ENCODE results near the gene WTIP.

The WTIP gene

GRCh38 chr19:34490141-34490766, 8.7 kb downstream of the WTIP start:
- no peak overlapping the region for H3K27ac ChIP-seq
- no peaks in the 10 kb centered on the region for H3K9me3 ChIP-seq
- H3K4me1 ChIP-seq (ENCODE audit: control insufficient read depth in 1 of 2, insufficient read depth in 1 of 2, low read depth in 1 of 2, low read length in 1 of 2), result no peaks in the 10 kb centered on the region
- peaks cover 20% of the 10 kb centered on the region for H3K27me3 ChIP-seq
- no peak overlapping the region for H3K4me3 ChIP-seq (ENCODE audit: low read depth in 1 of 2, low read length in 1 of 2)
- H3K36me3 ChIP-seq, result no peaks in the 10 kb centered on the region
- TF ChIP-seq CTCF (IDR thresholded peaks at IDR 0.05), result no peak

- Histone ChIP-seq H3K9me3 (no peaks in the 10 kb centered on the region), H3K36me3 (no peaks in the 10 kb centered on the region), H3K4me1 (ENCODE audit: control insufficient read depth in 1 of 2, insufficient read depth in 1 of 2, low read depth in 1 of 2, low read length in 1 of 2) (no peaks in the 10 kb centered on the region), H3K27ac (no peak overlapping the region), H3K4me3 (ENCODE audit: low read depth in 1 of 2, low read length in 1 of 2) (no peak overlapping the region), H3K27me3 (no peaks in the 10 kb centered on the region)
- TF ChIP-seq CTCF (IDR thresholded peaks at IDR 0.05), result no peak
Observed at GRCh38 chr19:34493038-34493648, 11.6 kb downstream of the WTIP start.

- Histone ChIP-seq H3K4me3 (ENCODE audit: low read depth in 1 of 2, low read length in 1 of 2) (no peak overlapping the region), H3K4me1 (ENCODE audit: control insufficient read depth in 1 of 2, insufficient read depth in 1 of 2, low read depth in 1 of 2, low read length in 1 of 2) (no peaks in the 10 kb centered on the region), H3K27me3 (no peaks in the 10 kb centered on the region), H3K36me3 (no peaks in the 10 kb centered on the region), H3K27ac (no peak overlapping the region), H3K9me3 (no peaks in the 10 kb centered on the region)
- TF ChIP-seq CTCF (IDR thresholded peaks at IDR 0.05), result no peak
Observed at GRCh38 chr19:34493649-34494044, 12.1 kb downstream of the WTIP start.

- H3K36me3 ChIP-seq, result no peaks in the 10 kb centered on the region
- TF ChIP-seq CTCF (IDR thresholded peaks at IDR 0.05), result no peak
Observed at GRCh38 chr19:34494601-34495000, 13.0 kb downstream of the WTIP start.

GRCh38 chr19:34495416-34495815, 13.9 kb downstream of the WTIP start:
- Histone ChIP-seq H3K27ac (no peak overlapping the region), H3K4me1 (ENCODE audit: control insufficient read depth in 1 of 2, insufficient read depth in 1 of 2, low read depth in 1 of 2, low read length in 1 of 2) (no peaks in the 10 kb centered on the region), H3K27me3 (peaks cover 16% of the 10 kb centered on the region), H3K9me3 (no peaks in the 10 kb centered on the region), H3K4me3 (ENCODE audit: low read depth in 1 of 2, low read length in 1 of 2) (no peak overlapping the region), H3K36me3 (no peaks in the 10 kb centered on the region)
- no peak for TF ChIP-seq CTCF (IDR thresholded peaks at IDR 0.05)

More at GRCh38 chr19:34494601-34495000, 13.0 kb downstream of the WTIP start:
- Histone ChIP-seq H3K27ac (no peak overlapping the region), H3K9me3 (no peaks in the 10 kb centered on the region), H3K4me1 (ENCODE audit: control insufficient read depth in 1 of 2, insufficient read depth in 1 of 2, low read depth in 1 of 2, low read length in 1 of 2) (no peaks in the 10 kb centered on the region), H3K4me3 (ENCODE audit: low read depth in 1 of 2, low read length in 1 of 2) (no peak overlapping the region), H3K27me3 (peaks cover 8% of the 10 kb centered on the region)

Data from neutrophil (primary cell).